Testis (tissue), 2 donors: ENCODE data around the gene RALGPS1.

ENCODE experiments used
- POLR2A ChIP-seq: fragments of 450-650 bp; IDR thresholded peaks from one replicate; pipeline ENCODE4 v1.6.1; 2017; ENCODE audit warnings: antibody characterized with exemption, mild to moderate bottlenecking, moderate library complexity
- TF ChIP-seq, protein P1 (sequence below), 3 experiments: fragments of 450-650 bp in 2 of 3; fragments of 200-600 bp in 1 of 3; sonication (generic) in 1 of 3; IDR thresholded peaks; one replicate each; pipeline ENCODE4 v1.5.1; 2016 to 2019; ENCODE audit warnings: antibody characterized with exemption in 3 of 3, mild to moderate bottlenecking in 2 of 3, moderate library complexity in 1 of 3

DNA sequence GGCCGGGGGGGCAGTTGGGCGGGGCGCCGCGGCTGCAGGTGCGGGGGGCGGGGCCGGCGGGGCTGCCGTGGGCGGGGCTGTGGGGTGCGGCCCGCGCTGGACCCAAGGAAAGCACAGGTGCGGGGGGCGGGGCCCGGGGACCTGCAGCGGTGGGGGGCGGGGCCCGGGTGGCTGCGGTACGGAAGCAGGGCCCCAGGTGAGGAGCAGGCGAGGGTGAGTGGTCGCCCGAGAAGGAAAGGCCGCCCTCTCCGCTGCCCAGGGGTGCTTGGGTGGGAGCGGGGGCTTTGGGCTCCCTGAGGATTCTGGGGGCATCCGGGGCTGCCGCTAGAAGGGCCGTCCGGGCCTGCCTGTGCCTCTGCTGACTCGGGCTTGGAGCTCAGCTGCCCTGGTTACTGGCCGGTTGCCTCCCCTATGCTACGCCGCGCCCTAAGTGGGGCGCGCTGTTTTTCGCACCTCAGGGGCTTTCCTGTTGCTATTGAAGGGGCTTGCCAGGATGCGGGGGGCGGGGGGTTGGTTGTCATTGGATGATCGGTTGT, 767 bp downstream of the RALGPS1 start:
- TF ChIP-seq, protein P1, sequence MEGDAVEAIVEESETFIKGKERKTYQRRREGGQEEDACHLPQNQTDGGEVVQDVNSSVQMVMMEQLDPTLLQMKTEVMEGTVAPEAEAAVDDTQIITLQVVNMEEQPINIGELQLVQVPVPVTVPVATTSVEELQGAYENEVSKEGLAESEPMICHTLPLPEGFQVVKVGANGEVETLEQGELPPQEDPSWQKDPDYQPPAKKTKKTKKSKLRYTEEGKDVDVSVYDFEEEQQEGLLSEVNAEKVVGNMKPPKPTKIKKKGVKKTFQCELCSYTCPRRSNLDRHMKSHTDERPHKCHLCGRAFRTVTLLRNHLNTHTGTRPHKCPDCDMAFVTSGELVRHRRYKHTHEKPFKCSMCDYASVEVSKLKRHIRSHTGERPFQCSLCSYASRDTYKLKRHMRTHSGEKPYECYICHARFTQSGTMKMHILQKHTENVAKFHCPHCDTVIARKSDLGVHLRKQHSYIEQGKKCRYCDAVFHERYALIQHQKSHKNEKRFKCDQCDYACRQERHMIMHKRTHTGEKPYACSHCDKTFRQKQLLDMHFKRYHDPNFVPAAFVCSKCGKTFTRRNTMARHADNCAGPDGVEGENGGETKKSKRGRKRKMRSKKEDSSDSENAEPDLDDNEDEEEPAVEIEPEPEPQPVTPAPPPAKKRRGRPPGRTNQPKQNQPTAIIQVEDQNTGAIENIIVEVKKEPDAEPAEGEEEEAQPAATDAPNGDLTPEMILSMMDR (IDR thresholded peaks at IDR 0.05), result no peak
- TF ChIP-seq POLR2A, result no peak
